Ecto neural progenitor cell (in vitro differentiated cells): ENCODE data around the gene ATRX.
"Not testable (repeated sequence)": the region's sequence is repeated elsewhere in the genome, so short reads cannot be mapped to it uniquely, and the experiment has no call there.

Source experiments
- DNase-seq: peaks from one replicate; pipeline ENCODE4 v3.0.0-alpha.2; 2018; ENCODE audit warnings: low spot score

The ATRX gene

GRCh38 chrX:77622672-77623071 lies 163.3 kb downstream of the ATRX start:
- no peak for DNase-seq

DNA sequence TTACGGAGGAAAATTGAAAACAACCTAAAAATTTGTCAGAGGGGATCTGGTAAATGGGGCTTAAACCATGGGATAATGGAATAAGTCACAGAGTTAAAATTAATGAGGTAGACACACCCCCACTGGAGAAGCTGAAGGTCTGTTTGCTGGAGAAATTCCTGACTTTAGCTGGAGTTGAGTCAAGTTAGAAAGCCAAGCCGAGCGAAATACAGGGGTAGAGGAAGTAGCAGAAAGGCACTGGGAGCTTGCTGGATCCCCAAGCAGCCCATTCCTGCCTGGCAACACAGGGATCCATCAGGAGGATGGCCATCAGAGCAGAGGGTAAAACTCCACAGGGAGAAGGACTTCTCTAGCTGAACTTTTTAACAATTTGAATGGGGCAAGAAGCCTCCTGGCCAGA lies 163.8 kb downstream of the ATRX start:
- DNase-seq = no peak

DNA sequence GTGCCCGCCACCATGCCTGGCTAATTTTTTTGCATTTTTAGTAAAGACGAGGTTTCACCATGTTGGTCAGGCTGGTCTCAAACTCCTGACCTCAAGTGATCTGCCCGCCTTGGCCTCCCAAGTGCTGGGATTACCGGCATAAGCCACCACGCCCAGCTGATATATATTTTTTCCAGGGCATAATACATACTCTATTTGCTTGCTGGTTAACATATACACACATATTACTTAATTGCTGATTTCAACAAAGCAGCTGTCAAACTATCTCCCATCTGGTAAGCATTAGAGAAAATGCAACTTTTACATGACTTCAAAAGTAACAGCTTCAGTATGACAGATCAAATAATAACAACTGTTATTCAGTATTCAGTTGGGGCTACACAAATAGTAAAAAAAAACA lies 164.6 kb downstream of the ATRX start:
- not testable (repeated sequence) for DNase-seq

GRCh38 chrX:77617206-77617605 lies 168.8 kb downstream of the ATRX start:
- no peak for DNase-seq

DNA sequence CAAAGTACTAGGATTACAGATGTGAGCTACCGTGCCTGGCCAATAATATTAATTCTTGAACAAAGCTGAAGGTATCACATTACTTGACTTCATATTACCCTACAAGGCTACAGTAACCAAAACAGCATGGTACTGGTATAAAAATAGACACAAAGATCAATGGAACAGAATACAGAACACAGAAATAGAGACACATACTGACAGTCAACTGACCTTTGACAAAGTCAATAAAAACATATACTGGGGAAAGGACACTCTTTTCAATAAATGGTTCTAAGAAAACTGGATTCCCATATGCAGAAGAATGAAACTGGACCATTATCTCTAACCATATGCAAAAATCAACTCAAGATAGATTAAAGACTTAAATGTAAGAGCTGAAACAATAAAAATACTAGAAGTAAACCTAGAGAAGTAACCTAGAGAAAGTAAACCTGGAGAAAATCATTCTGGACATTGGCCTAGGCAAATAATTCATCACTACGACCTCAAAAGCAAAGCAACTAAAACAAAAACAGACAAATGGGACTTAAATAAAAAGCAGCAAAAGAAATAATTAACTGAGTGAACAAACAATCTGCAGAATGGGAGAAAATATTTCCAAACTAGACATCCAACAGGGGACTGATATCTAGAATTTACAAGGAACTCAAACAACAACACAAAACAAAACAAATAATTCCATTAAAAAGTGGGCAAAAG lies 182.2 kb downstream of the ATRX start:
- no peak for DNase-seq

GRCh38 chrX:77597511-77597910 lies 188.5 kb downstream of the ATRX start:
- DNase-seq = no peak

- DNase-seq = no peak
Measured at GRCh38 chrX:77597090-77597489, 188.9 kb downstream of the ATRX start.

- no peak for DNase-seq
Measured at GRCh38 chrX:77595848-77596247, 190.2 kb downstream of the ATRX start.

DNA sequence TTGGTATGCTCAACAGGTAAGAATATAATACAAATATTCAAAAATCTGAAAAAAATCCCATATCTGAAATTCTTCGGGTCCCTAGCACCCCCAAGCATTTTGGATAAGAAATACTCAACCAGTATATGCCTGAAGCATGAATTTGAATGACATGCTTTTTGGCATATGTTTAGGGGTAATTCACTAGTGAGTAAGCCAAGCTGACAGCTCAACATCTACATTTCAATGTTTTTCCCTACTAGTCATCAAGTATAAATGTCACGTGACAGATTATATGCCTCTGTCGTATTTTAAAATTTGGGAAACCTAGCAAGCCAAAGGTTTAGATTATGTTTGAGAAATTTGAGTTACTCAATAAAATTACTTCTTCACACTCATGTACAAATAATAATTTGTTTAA lies 213.7 kb downstream of the ATRX start:
- no peak for DNase-seq

GRCh38 chrX:77565278-77565677 lies 220.7 kb downstream of the ATRX start:
- no peak for DNase-seq

GRCh38 chrX:77564823-77565222 lies 221.2 kb downstream of the ATRX start:
- no peak for DNase-seq

GRCh38 chrX:77561372-77561771 lies 224.6 kb downstream of the ATRX start:
- DNase-seq = no peak

DNA sequence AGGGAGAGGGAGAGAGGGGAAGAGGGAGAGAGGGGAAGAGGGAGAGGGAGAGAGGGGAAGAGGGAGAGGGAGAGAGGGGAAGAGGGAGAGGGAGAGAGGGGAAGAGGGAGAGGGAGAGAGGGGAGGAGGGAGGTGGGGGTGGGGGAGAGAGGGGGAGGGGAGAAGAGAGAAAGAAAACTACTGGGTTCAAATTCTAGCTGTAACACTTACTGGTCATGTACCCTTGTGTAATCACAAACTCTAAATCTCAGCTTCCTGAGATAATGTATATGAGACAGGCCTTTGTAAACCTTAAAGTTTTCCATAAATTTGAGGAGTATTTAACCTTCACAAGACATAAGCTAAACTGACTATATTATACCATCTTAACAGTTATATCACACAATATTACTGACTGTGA lies 229.7 kb downstream of the ATRX start:
- DNase-seq = no peak

GRCh38 chrX:77548751-77549150 lies 237.3 kb downstream of the ATRX start:
- no peak for DNase-seq

DNA sequence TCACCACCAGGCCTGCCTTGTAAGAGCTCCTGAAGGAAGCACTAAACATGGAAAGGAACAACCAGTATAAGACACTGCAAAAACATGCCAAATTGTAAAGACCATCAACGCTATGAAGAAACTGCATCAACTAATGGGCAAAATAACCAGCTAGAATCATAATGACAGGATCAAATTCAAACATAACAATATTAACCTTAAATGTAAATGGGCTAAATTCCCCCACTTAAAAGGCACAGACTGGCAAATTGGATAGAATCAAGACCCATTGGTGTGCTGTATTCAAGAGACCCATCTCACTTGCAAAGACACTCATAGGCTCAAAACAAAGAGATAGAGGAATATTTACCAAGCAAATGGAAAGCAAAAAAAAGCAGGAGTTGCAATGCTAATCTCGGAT lies 246.2 kb downstream of the ATRX start:
- not testable (repeated sequence) for DNase-seq

DNA sequence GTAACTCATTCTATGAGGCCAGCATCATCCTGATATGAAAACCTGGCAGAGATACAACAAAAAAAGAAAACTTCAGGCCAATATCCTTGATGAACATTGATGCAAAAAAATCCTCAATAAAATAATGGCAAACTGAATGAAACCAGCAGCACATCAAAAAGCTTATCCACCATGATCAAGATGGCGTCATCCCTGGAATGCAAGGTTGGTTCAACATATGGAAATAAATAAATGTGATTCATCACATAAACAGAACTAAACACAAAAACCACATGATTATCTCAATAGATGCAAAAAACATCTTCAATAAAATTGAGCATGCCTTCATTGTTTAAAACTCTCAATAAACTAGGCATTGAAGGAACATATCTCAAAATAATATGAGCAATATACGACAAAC lies 254.8 kb downstream of the ATRX start:
- DNase-seq = not testable (repeated sequence)

DNA sequence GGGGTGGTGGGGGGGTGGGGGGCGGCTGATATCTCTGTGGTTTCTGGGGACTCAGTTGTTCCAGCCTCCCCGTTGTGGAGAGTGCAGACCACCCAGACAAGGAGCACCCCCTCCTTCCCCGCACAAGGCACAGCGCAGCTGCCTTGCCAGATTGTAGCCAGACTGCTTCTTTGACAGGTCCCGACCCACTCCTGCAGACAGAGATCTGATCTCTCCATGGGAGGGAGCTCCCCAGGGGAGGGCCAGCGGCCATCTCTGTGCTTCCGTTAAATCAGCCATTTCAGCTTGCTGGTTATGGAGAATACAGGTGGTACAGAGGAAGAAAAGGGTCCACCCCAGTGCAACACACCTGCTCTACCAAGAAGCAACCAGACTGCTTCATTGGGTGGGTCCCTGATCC lies 258.0 kb downstream of the ATRX start:
- DNase-seq = no peak

DNA sequence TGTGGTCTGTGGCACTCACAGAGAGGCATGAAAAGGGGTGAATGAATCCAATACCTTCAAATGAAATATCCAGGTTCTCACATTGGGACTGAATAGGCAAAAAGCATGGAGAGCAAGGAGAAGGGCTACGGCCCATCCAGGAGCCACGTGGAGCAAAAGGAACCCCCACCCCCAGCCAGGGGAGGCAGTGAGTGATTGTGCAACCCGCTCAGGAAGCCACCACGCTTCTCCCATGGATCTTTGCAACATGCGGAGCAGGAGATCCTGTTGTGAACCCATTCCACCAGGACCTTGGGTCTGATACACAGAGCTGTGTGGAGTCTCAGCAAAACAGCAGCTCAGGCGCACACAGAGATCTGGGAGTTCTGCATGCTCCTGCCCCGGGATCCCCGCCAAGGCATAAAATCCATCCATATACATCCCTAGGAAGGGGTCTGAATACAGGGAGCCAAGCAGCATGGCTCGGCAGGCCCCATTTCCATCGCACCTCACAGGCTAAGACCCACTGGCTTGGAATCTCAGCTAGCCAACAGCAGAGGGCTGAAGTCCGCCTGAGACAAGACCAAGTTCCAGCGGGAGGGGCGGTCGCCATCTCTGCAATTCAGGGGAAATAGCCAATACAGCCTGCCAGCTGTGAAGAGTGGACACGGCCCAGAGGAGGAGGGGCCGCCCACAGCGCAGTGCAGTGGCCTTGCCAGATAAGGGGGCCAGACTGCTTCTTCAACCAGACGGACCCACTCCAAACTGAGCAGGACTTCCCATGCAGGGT lies 258.6 kb downstream of the ATRX start:
- peak; percentile 43 for DNase-seq

DNA sequence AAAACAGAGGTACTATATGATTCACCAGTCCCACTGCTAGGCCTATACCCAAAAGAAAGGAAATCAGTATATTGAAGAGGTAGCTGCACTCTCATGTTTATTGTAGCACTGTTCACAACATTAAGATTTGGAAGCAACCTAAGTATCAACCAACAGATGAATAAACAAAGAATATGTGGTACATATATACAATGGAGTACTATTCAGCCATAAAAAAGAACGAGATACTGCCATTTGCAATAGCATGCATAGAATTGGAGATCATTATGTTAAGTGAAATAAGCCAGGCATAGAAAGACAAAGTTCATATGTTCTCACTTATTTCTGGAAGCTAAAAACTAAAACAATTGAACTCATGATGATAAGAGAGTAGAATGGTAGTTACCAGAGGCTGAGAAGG lies 266.3 kb downstream of the ATRX start:
- DNase-seq = no peak

DNA sequence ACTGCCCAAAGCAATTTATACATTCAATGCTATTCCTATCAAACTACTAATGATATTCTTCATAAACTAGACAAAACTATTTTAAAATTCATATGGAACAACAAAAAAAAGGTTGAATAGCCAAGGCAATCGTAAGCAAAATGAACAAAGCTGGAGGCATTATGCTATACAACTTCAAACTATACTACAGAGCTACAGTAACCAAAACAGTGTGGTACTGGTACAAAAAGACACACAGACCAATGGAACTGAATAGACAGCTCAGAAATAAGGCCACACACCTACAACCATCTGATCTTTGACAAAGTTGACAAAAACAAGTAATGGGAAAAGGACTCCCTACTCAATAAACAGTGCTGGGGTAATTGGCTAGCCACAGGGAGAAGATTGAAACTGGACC lies 271.8 kb downstream of the ATRX start:
- no peak for DNase-seq

GRCh38 chrX:77510007-77510406 lies 276.0 kb downstream of the ATRX start:
- no peak for DNase-seq

- no peak for DNase-seq
Measured at GRCh38 chrX:77505227-77505626, 280.8 kb downstream of the ATRX start.

GRCh38 chrX:77502951-77503525 lies 283.0 kb downstream of the ATRX start:
- no peak for DNase-seq
